ENCODE data around the gene POLR2L. TPM values are rescaled to one million over a fixed set of nuclear protein-coding genes. Genes with fewer than 3 reads are reported as not detected.

Gene POLR2L
- total RNA-seq, 1 donor from 2014 or later = 64.4 TPM

DNA sequence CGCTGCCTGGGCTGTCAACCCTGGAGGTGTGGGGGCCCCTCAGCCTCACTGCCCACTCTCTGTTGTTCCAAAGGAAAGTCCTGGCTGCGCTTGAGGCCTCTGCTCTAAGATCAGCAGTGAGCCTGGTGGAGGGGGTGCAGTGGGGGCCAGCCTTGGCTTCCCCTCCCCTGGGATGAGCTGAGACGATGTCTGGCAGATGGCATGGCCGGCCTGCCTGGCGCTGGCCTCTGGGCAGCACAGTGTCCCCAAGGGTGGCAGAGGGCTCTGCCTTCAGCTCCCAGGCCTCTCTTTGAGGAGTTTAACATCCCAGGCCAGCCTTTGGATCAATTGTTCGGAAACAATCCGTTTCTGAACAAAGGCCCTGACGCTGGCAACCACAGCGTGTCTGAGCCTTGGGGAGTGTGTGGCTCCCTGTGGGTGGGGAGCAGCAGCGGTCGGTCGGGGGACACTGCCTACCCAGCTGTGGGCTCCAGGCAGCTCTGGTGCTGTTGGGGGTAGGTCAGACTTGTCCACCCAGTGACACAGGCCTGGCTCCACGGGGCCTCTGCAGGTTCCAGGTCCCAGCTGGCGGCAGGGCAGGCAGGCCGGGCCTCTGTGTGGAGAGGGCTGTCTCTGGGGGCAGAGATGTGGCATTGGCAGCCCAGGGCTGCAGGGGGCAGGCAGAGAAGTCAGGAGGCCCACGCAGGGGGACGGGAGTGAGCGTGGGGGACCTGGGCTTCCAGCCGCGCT, 12.4 kb upstream of the POLR2L start:
- no peak for DNase-seq

DNA sequence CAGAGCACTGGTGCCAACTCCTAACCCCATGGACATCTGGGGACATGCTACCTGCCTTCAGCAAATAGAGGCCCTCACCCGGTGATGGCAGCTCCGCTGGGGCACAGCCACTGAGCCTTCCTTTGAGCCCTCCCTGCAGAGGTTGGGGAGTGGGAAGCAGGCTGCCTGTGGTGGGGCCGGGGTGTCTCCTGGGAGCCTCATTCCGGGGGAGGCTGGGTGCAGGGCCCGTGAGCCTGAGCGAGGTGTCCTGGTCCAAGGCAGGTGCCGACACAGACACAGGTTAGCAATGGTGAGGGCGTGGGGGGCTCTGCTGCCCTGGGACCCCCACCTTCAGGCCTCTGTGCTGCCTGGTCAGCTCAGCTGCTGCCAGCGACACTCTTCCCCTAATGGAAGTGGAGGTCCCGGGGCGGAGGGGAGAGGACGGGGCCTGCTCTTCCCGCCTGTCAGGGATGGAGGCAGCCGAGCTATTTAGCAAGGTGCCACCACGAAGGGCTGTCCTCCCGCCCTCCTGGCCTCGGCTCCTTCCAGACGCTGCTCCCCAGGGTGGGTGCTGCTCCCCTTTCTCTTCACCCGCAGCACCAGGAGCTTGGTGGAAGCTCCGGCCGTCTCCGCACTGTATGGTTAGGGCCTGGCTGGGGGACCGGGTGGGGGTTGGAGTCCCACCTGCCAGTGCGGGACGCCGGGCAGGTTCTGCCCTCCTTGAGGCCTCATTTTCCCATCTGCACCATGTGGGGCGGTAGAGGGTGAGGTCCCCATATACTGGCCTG, 11.5 kb upstream of the POLR2L start:
- DNase-seq = no peak

DNA sequence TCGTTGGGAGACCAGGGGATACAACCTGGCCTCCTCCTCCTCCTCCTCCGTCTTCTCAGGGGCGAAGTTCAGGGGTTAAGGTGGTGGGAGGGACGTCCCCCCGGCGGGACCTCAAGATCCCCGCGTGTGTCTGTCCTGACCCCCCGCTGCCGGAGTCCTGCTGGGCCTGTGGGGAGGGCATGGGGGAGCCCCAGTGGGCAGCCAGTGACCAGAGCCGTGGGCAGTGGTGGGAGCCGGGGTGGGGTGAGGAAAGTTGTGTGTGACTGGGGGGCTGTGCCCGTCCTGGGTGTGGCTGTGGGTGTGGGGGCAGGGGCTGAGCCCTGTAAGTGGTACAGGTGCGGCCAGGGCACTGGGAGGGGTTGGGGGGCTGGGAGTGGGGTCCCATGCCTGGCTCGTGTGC, 10.4 kb upstream of the POLR2L start:
- no peak for DNase-seq

DNA sequence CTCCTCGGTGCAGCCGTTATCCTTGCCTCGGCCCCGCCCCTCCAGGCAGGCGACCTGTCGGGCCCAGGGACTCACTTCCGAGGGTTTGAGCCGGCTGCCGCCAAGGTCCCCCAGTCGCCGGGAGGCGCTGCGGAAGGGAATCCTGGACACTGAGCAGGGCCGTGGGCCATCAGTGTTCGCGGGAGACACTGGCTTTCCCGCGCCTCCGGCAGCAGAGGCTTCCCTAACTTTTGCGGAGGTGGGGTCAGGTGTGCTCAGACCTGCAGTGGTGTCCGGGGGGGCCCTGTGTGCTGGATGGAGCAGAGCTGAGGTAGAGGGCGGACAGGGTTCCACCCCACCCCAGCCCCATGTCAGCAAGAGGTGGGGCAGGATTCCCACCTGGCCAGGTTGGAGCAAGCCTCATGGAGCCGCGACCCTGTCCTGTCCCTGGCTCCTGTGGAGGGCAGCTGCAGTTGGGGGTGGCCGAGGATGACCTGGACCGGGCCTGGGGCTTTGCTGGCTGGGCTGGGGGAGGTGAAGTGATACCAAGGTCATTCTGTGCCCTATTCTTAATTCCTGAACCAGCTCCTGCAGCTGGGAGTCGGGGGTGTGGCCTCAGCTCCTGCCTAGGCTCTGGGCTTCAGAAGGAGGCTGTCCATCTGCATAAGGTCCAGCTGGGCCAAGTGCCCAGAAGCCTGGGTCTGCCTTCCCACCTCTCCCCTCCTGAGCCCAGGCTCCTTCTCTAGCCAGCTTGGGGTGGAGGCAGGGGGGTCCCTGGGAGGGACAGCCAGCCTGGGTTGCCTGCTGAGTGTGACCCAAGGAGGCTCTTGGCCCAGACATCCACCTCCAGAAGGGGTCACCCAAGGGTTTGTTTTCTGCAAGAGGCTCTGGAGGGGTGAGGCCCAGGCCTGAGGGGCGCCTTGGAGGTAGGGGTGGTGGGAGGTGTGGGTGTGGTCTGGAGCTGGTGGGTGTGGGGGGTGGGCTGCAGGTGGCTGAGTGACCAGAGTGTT, 8.7 kb upstream of the POLR2L start:
- no peak for DNase-seq

DNA sequence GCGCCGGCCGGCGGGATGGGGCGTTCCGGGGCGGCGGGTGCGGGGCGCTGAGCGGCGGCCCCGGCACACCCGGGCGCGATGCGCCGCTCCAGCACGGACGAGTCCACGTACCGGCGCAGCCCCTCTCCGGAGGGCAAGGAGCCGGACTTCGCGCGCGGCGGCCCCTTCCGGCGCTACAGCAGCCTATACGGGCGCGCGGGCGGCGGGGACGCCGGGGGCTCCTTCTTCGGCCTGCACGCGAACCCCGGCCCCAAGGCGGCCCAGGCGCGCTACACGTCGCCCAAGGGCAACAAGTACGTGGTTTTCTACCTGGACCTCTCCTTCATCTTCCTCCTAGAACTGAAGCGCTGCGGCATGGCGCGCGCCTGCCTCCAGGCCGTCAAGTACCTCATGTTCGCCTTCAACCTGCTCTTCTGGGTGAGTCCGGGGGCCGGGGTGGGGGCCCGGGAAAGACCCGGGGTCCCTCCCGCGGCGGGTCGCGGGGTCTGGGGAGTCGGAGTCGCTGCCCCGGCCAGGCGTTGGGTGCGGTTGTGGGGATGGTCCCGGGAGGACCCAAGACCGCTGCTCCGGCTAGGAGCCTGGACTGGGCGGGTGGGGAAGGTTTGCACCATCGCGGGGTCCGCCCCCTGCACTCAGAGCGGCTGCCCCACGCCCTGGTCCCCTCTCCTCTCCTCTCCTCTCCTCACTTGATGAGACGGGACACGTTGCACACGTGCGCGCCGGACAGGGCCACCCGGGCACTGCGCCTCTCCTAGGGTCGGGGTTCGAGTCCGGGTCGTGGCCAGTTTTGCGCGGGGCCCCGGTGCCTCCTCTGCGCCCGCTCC, 7.8 kb upstream of the POLR2L start:
- DNase-seq = no peak

DNA sequence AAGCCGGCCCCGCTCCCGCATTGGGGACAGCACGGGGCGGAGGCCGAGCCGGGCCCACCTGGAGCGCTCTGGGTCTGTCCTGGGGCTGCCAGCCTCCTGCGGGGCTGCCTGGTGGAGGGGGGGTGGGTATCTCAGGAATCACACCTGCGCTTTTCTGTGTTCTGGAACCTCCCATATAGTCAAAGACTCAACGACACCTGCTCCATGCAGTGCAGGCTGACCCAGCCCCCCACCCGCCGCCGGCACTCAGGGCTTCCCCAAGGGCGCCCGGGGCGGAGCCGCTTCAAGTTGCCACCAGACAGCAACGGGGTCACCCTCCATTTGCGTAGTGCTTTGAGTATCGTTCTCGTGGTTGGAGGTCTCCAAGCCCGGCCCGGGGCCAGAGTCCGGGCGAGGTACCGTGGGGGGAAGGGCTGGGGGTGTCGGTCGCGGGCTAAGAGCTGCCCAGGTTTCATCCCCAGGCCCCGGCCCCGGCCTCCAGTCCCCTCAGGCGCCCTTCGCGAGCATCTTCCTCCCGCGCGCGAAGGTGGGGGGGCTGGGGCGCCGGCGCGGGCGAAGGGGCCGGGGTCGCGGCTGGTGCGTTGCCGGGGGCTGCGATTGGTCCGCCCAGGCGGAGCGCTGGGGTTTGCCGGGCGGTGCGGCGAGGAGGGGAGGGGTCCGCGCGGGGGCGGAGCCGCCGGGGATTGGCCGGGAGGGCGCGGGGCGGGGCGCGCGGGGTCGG, 6.9 kb upstream of the POLR2L start:
- peak; percentile 42 for DNase-seq

DNA sequence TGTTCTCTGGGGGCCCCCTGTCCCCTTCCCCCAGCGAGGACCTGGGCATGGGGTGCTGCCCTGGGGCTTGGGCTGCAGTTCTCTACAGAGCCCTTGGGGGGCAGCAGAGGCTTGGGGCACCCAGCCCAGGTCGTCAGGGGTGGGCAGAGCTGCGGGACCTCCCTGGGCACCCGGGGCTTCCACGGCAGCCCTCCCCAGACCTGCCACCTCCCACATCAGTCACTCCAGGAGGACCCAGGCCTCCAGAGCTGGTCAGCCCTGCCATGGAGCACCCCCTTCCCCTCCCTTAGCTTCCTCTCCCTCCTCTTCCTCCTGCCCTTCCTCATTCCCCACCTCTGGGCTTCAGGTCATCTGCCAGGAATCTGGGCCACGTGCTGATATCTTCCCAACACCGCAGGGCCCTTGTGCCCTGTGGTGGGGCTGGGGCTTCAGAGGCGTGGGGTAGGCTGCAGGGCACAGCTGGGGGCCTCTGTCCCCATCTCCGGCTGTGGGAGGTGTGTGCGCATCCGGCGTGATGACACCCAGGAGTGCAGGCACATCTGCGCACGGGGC, 6.1 kb upstream of the POLR2L start:
- DNase-seq = no peak

DNA sequence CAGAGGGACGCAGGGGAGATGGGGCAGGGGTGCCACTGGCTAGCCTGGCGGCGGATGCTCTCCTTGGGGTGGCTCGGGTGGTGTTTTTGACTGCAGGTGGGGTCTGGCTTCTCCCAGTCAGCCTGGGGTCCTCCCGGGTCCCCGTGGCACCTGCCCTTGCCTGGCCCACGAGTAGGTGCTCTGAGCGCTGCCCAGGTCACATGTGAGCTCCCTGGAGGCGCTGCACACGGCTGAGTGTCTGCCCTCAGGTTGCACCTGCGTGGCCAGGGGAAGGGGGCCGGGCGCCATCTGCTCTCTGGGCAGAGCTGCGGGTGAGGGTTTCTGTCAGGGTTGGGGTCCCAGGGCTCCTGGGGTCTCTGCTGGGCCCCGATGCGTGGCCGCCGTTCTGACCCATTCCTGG, 5.5 kb upstream of the POLR2L start:
- DNase-seq = no peak

DNA sequence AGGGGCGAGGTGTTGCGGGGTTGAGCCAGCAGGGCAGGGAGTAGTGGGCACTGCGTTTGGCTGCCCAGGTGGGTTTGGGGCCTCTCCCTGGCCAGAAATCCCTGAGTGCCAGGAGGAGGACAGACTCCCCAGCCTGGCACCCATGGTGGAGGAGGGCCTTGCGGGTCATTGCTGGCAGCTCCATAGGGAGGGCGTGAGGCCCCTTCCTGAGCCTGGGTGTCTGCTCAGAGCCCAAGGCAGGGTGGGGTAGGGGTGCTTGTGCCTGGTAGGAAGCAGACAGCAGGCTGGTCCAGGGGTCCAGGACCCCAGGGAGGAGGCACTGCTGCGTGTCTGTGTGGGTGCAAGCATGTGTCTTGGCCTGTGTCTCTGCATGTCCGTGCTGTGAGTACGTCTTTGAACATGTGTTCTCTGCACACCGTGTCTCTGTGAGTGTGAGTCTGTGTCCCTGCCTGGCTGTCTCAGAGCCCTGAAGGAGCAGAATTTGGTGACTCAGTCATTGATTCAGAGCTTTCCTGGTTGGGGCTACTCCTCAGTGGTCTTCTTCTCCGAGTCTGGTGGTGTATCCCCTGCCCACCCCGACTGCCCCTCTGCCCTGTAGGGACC, 4.3 kb upstream of the POLR2L start:
- no peak for DNase-seq

DNA sequence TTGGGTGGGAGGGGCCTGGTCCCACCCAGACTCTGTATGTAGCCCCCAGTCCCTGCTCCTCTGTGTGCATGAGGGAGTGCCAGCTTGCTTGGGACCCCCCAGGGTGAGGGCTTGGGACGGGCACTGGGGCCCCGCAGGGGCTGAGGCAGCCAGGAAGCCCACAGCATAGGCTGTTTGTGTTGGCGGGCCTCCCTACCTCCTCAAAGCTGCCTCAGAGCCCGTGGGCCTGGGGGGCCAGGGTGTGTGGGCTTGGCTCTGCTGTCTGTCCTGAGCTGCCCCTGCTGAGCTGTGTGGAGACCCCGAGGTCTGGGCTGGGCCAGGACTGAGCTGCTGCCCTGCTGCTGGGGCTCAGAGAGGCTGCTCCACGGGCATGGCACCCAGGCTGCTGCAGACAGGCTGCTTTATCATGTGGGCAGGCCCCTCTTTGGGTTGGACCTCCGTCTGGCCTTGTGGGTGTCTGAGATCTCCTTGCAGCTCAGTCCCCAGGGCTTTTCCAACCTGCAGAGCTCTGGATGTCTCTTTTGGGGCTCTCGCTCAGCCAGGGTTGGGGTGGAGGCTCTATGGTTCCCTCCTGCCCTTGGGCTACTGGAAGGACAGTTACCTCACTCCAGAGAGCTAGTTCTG, 3.7 kb upstream of the POLR2L start:
- no peak for DNase-seq

DNA sequence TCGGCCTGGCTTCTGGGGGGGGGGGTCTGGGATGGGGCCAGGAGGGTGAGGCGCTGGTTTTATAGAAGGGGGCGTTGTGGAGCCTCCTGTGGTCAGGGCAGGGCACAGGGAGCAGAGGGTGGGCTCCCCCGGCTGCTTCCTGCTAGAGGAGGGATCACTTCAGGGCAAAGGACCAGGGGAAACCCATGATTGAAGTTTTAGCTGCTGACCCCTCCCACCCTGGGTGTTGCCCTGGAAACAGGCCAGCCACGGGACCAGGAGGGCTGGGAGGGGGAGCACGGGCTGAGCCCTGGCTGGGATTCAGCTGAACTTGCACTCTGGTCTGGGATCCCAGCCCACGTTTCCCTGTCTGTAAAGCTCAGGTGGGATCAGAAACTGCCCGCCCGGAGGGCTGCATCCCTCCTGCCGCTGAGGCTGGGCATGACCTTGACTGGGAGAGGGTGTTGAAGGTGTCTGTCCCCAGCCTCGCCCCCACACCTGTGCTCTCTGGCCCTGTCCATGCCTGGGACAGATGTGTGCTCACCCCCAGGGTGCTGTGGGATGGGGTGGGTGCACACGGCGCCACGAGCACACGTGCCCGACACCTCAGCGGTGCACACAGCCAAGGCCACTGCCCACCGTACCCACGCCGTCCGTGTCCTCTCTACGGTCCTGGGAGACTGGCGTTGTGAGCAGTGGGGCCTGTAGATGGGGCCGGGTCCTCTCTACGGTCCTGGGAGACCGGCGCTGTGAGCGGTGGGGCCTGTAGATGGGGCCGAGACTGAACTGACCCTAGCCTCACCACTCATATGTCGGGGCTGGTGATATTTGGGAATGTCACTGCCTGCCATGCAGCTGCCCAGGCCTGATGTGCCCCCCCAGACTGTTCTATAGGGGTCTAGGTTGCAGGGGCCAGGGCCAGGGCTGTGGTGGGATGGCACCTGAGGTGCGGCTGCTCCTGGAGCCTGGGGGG, 2.6 kb upstream of the POLR2L start:
- DNase-seq = peak; percentile 94

DNA sequence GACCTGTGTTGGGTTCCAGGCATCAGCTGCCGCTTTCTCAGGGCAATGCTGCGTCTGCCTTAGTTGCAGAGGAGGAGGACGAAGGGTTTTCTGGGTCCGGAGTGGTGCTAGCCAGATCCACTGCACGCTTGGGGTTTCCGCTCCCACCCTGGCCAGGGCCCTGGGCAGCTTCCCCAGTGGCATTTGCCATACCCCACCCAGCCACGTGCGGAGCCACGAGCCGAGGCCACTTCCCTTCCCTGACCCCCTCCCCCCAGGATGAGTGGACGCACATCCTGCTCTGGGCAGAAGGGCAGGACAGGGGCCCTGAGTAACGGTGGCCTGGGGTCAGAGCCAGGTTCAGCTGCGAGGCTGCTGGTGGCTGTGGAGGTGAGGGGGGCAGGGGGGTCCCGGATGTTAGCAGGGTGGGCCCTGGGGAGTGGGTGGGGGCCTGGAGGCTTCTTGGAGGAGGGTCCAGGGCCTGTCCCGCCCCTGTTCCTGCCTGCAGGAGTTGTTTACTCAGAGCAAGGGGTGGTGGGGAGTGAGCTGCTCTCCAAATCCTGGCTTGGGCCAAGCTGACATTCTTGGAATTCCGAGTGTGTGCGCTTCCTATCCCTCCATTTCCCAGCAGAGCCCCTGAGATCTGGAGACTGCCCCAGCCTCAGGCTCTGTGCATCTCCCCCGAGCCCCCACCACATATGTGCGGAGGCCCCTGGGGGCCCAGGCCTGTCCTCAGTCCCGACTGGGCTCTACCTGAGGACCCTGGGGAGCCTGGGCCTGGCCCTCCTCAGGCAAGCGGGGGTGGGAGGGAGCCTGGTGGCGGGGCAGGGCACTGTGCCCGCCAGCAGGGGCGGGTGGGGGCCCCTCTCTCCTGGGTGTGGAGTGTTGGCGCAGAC, 1.7 kb upstream of the POLR2L start:
- peak; percentile 92 for DNase-seq

DNA sequence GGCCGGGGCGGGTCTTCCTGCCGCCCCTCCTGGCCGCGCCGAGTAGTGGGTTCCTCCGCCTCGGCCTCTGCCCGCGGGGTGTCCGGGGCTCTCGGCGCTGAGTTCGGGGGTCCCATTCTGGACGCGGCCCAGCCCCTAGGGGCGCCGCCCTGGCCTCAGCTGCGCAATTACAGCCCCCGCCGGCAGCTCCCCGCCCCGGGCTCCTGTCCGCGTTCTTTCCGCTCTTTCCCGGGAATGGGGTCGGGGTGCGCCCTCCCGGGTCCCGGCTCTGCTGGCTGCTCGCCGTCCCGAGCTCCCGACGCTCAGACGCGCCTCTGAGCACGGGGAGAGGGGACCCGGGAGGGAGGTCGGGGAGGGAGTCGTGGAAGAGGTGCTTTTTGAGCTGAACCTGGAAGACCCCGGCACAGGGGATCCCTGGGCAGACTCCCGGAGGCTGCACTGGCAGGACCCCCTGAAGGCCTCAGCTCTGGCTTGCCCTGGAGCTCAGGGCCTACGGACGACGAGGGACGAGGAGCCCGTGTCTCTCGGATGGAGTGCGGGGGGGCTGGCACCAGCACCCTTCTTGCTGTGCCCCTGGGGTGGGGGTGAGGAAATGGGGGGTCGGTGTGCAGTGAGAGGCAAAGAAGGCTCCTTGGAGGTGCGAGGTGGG, 881 bp upstream of the POLR2L start:
- no peak for DNase-seq

DNA sequence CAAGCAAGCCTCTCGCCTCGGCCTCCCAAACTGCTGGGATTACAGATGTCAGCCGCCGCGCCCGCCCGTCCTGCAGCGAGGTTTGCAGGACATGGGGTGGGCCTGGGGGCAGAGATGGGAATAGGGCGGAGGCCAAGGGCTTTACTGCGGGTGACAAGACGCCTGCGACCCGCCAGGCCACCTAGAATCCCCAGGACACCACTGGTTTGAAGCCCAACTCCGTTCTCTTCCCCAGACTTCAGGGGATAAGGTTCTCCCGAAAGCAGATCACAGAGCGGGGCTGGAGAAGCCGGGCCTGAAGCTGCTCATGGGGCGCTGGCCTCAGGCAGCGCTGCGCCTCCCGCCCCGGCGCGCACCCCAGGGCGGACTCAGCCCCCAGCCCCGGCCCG, 354 bp downstream of the POLR2L start:
- no peak for DNase-seq

DNA sequence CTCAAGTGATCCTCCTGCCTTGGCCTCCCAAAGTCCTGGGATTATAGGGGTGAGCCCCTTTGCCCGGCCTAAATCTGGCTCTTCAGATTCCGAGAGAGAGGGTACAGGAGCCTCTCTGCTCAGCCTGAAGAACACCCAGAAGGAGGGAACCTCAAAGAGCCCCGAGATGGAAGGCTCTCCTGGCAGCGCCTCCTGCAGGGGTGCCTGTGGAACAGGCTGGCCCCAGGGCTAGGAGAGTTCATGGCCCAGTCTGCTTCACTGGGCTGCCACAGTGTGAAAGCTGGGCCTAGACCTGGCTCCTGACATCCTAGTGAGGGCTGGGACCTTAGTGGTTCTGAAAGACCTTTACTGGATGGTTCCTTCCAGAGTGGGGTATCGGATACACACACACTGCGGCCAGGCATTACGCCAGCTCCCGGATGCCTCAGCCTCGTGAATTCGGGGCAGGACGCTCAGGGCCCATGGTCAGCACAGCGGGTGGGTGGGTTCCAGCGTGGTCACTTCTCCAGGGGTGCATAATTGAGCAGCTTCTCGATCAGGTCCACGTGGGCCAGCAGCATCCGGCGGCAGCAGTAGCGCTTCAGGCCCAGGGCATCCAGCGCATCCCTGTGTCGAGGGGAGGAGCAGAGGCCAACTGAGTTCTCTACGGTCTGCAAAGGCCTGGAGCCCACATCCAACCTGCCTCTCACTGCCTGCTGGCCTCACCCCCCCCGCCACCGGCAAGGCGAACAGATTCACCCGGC, 2.3 kb downstream of the POLR2L start:
- DNase-seq = no peak

DNA sequence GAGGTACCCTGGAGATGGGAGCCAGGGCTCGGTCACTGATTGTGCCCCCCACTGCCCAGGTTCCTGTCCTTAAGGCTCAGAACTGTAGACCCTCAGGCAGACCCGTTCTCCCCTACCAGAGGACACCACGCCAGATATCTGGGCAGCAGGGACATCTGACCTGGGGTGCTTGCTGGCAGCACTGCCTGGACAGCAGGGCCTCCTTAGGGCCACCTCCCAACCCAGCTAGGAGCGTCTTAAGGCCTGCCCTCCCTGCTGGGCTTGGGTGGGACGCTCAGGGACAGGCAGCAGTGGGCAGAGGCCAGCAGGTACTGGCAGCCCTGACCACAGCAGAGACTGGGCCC, 3.1 kb downstream of the POLR2L start:
- DNase-seq = no peak
